ENCODE results near the gene MSRB1. TPM values are rescaled to one million over a fixed set of nuclear protein-coding genes. Genes with fewer than 3 reads are reported as not detected.

MSRB1 gene
- total and polyA plus RNA-seq, 2 donors (not counting 1 experiment from before 2014, with no cell fraction given) = 8.5 to 17.5 TPM

- H3K4me1 Mint-ChIP-seq = no peaks in the 10 kb centered on the region
- H4K20me1 ChIP-seq (ENCODE audit: control insufficient read depth, insufficient read depth, low read length, poor library complexity, severe bottlenecking) = no peaks in the 10 kb centered on the region
- WGBS (ENCODE audit: insufficient coverage) = 97% methylated on average over 22 of the region's 22 CpGs
- H3K79me2 ChIP-seq (ENCODE audit: control insufficient read depth, insufficient read depth, low read length) = no peaks in the 10 kb centered on the region
- H3K4me2 ChIP-seq (replicated peaks; ENCODE audit: low read depth, low read length, poor library complexity, severe bottlenecking) = no peak overlapping the region
- H3K4me1 ChIP-seq (ENCODE audit: control insufficient read depth in 2 of 2, insufficient read depth in 2 of 2, low read length in 2 of 2) = peaks cover under 1 to 2% of the 10 kb centered on the region in 2 donors
- H3K4me3 Mint-ChIP-seq = no peak overlapping the region
- no peak overlapping the region for H3K27ac ChIP-seq (ENCODE audit: low read length in 2 of 2)
- peaks cover 0 to 5% (median 0%) of the 10 kb centered on the region in 4 experiments for H3K27me3 ChIP-seq (replicated peaks in 1 of 4; ENCODE audit: control extremely low read depth in 1 of 4, control insufficient read depth in 3 of 4, insufficient read depth in 4 of 4, low read length in 3 of 4)
- no peak overlapping the region for H3K27ac Mint-ChIP-seq
- H3K9me3 Mint-ChIP-seq (ENCODE audit: insufficient read depth) = no peaks in the 10 kb centered on the region
- no peaks in the 10 kb centered on the region for H3K9me3 ChIP-seq (ENCODE audit: control extremely low read depth in 1 of 3, control insufficient read depth in 2 of 3, insufficient read depth in 1 of 3, low read length in 2 of 3)
- H3K27me3 Mint-ChIP-seq = peaks cover 7% of the 10 kb centered on the region
- DNase-seq = no peak
- H3K4me3 ChIP-seq (ENCODE audit: control extremely low read depth in 1 of 5, extremely low read depth in 1 of 5, insufficient read depth in 1 of 5, low read depth in 2 of 5, low read length in 4 of 5) = no peak overlapping the region
- H3K36me3 ChIP-seq (replicated peaks in 1 of 2; ENCODE audit: control extremely low read depth in 1 of 2, control insufficient read depth in 1 of 2, extremely low read depth in 1 of 2, insufficient read depth in 2 of 2, low read length in 1 of 2) = no peaks in the 10 kb centered on the region
- POLR2A ChIA-PET = no interaction called here
- ATAC-seq (ENCODE audit: low read depth) = no peak
- intact Hi-C loops (cut with micrococcal nuclease) = no loop called here
- TF ChIP-seq EZH2 (IDR thresholded peaks at IDR 0.05; ENCODE audit: borderline replicate concordance, insufficient read depth, low read depth, low read length, poor library complexity, severe bottlenecking) = no peak
- TF ChIP-seq CTCF (IDR thresholded peaks at IDR 0.05) = no peak
- H3K9ac ChIP-seq (ENCODE audit: low read length) = no peak overlapping the region
- CTCF ChIA-PET = no interaction called here
- H2AFZ ChIP-seq (ENCODE audit: insufficient read depth, low read depth, low read length, poor library complexity, severe bottlenecking) = no peak overlapping the region
Observed at GRCh38 chr16:1953734-1954133, 10.7 kb upstream of the MSRB1 start.

GRCh38 chr16:1950559-1950958, 7.6 kb upstream of the MSRB1 start:
- TF ChIP-seq CTCF (IDR thresholded peaks at IDR 0.05) (no peak), EZH2 (IDR thresholded peaks at IDR 0.05; ENCODE audit: borderline replicate concordance, insufficient read depth, low read depth, low read length, poor library complexity, severe bottlenecking) (no peak)
- CTCF ChIA-PET = no interaction called here
- POLR2A ChIA-PET = no interaction called here
- peaks cover 4% of the 10 kb centered on the region for H3K27me3 Mint-ChIP-seq
- H3K36me3 ChIP-seq (replicated peaks in 1 of 2; ENCODE audit: control extremely low read depth in 1 of 2, control insufficient read depth in 1 of 2, extremely low read depth in 1 of 2, insufficient read depth in 2 of 2, low read length in 1 of 2) = no peaks in the 10 kb centered on the region
- intact Hi-C loops (cut with micrococcal nuclease) = no loop called here
- H3K9me3 ChIP-seq (ENCODE audit: control extremely low read depth in 1 of 3, control insufficient read depth in 2 of 3, insufficient read depth in 1 of 3, low read length in 2 of 3) = no peaks in the 10 kb centered on the region
- H3K4me3 ChIP-seq (ENCODE audit: control extremely low read depth in 1 of 5, extremely low read depth in 1 of 5, insufficient read depth in 1 of 5, low read depth in 2 of 5, low read length in 4 of 5) = no peak overlapping the region
- no peak overlapping the region for H3K4me2 ChIP-seq (replicated peaks; ENCODE audit: low read depth, low read length, poor library complexity, severe bottlenecking)
- no peaks in the 10 kb centered on the region for H3K9me3 Mint-ChIP-seq (ENCODE audit: insufficient read depth)
- H3K27ac Mint-ChIP-seq = no peak overlapping the region
- H3K4me1 Mint-ChIP-seq = no peaks in the 10 kb centered on the region
- no peak overlapping the region for H3K27ac ChIP-seq (ENCODE audit: low read length in 2 of 2)
- H4K20me1 ChIP-seq (ENCODE audit: control insufficient read depth, insufficient read depth, low read length, poor library complexity, severe bottlenecking) = no peaks in the 10 kb centered on the region
- DNase-seq (no peak), ATAC-seq (ENCODE audit: low read depth) (no peak)
- no peak overlapping the region for H3K9ac ChIP-seq (ENCODE audit: low read length)
- H3K27me3 ChIP-seq (replicated peaks in 1 of 4; ENCODE audit: control extremely low read depth in 1 of 4, control insufficient read depth in 3 of 4, insufficient read depth in 4 of 4, low read length in 3 of 4) = peaks cover 0 to 5% (median 0%) of the 10 kb centered on the region in 4 experiments
- no peak overlapping the region for H2AFZ ChIP-seq (ENCODE audit: insufficient read depth, low read depth, low read length, poor library complexity, severe bottlenecking)
- no peaks in the 10 kb centered on the region for H3K79me2 ChIP-seq (ENCODE audit: control insufficient read depth, insufficient read depth, low read length)
- 94% methylated on average over 19 of the region's 19 CpGs for WGBS (ENCODE audit: insufficient coverage)
- no peak overlapping the region for H3K4me3 Mint-ChIP-seq
- H3K4me1 ChIP-seq (ENCODE audit: control insufficient read depth in 2 of 2, insufficient read depth in 2 of 2, low read length in 2 of 2) = no peaks in the 10 kb centered on the region
